SK-N-SH (cell line): ENCODE data around the gene COL4A2. TPM values are rescaled to one million over a fixed set of nuclear protein-coding genes. Genes with fewer than 3 reads are reported as not detected.

Experiments used
- CTCF ChIA-PET: fragments of 300-600, 350-600 bp; formaldehyde crosslinking; extraction: SDS; loops from one replicate; lab custom pipeline; 2021; lab: Yijun Ruan, JAX
- POLR2A ChIA-PET: fragments of 350-600 bp; sonication (Branson Sonifier 250); formaldehyde crosslinking; extraction: SDS; loops from one replicate; lab custom pipeline; 2020; ENCODE audit warnings: antibody characterized with exemption, inconsistent platforms; lab: Yijun Ruan, JAX
- DNase-seq: peaks from one replicate; pipeline ENCODE4 v3.0.0; 2012
- H2AFZ ChIP-seq: fragments of 200-600 bp; sonication (generic); 2 replicates; pipeline ENCODE4 v1.8.1; 2016; ENCODE audit warnings: antibody characterized with exemption, mild to moderate bottlenecking, low read depth
- H3F3A ChIP-seq: fragments of 200-600 bp; sonication (generic); replicated peaks from 2 replicates; pipeline ENCODE3; 2016; ENCODE audit warnings: antibody characterized with exemption, mild to moderate bottlenecking; ENCODE audit not compliant: insufficient read depth
- H3K27ac ChIP-seq, 2 experiments: fragments of 200-500 bp in 1 of 2; fragments of 200-600 bp in 1 of 2; sonication (Bioruptor generic) in 1 of 2; sonication (generic), shearing (Covaris generic) in 1 of 2; 2 replicates each; pipeline versions ENCODE4 v1.5.1 to v1.6.1; 2014 to 2016; ENCODE audit warnings: low read depth in 2 of 2, inconsistent platforms in 1 of 2, low read length in 1 of 2, mild to moderate bottlenecking in 1 of 2, mixed read lengths in 1 of 2
- H3K27me3 ChIP-seq: fragments of 200-600 bp; sonication (generic), shearing (Covaris generic); 2 replicates; pipeline ENCODE4 v1.6.1; 2016; ENCODE audit warnings: mixed run types; ENCODE audit not compliant: insufficient read depth
- H3K36me3 ChIP-seq, 2 experiments: fragments of 200-500 bp in 1 of 2; fragments of 200-600 bp in 1 of 2; sonication (Bioruptor generic) in 1 of 2; sonication (generic) in 1 of 2; replicated peaks in 1 of 2; 2 replicates each; pipeline versions ENCODE3 to v1.5.1; 2014 to 2016; ENCODE audit warnings: low read length in 1 of 2, mild to moderate bottlenecking in 1 of 2; ENCODE audit not compliant: insufficient read depth in 2 of 2, control insufficient read depth in 1 of 2
- H3K4me1 ChIP-seq, 2 experiments: fragments of 200-500 bp in 1 of 2; fragments of 200-600 bp in 1 of 2; sonication (Bioruptor generic) in 1 of 2; sonication (generic), shearing (Covaris generic) in 1 of 2; 2 replicates each; pipeline versions ENCODE4 v1.5.1 to v1.6.1; 2014 to 2016; ENCODE audit warnings: low read depth in 1 of 2, low read length in 1 of 2, mixed run types in 1 of 2; ENCODE audit not compliant: insufficient read depth in 2 of 2, control insufficient read depth in 1 of 2
- H3K4me2 ChIP-seq: fragments of 200-600 bp; sonication (generic), shearing (Covaris generic); 2 replicates; pipeline ENCODE4 v1.6.1; 2017; ENCODE audit warnings: mixed run types
- H3K4me3 ChIP-seq, 2 experiments: fragments of 200-500 bp in 1 of 2; fragments of 200-600 bp in 1 of 2; sonication (Bioruptor generic) in 1 of 2; sonication (generic), shearing (Covaris generic) in 1 of 2; 2 replicates each; pipeline versions ENCODE4 v1.5.1 to v1.8.1; 2014 to 2016; ENCODE audit warnings: low read depth in 2 of 2, inconsistent platforms in 1 of 2, low read length in 1 of 2, mild to moderate bottlenecking in 1 of 2, mixed read lengths in 1 of 2, moderate library complexity in 1 of 2
- H3K79me2 ChIP-seq: fragments of 200-600 bp; sonication (generic); 2 replicates; pipeline ENCODE4 v1.8.1; 2017; ENCODE audit warnings: mild to moderate bottlenecking; ENCODE audit not compliant: insufficient read depth
- H3K9ac ChIP-seq: fragments of 200-600 bp; sonication (generic); 2 replicates; pipeline ENCODE4 v1.6.1; 2017; ENCODE audit warnings: mixed run types
- H3K9me2 ChIP-seq: fragments of 200-600 bp; sonication (generic); 2 replicates; pipeline ENCODE4 v1.6.1; 2017; ENCODE audit warnings: mixed run types
- H3K9me3 ChIP-seq: fragments of 200-600 bp; sonication (generic); 2 replicates; pipeline ENCODE4 v1.6.1; 2017; ENCODE audit warnings: mixed run types, mild to moderate bottlenecking, moderate library complexity
- H4K20me1 ChIP-seq: fragments of 200-600 bp; sonication (generic); 2 replicates; pipeline ENCODE4 v1.6.1; 2017; ENCODE audit warnings: mild to moderate bottlenecking, mixed run types; ENCODE audit not compliant: insufficient read depth
- CHD2 ChIP-seq: fragments of 150-350 bp; IDR thresholded peaks from 2 replicates; pipeline ENCODE4 v1.6.1; 2018; ENCODE audit warnings: low read length; ENCODE audit not compliant: partially characterized antibody
- CTCF ChIP-seq: fragments of 200-600 bp; sonication (generic); IDR thresholded peaks from 2 replicates; pipeline ENCODE4 v1.6.1; 2017; ENCODE audit warnings: antibody characterized with exemption, mild to moderate bottlenecking, moderate library complexity
- EP300 ChIP-seq, 2 experiments: IDR thresholded peaks; 2 replicates each; pipeline versions ENCODE4 v1.4.0 to v1.6.1; 2012; ENCODE audit warnings: borderline replicate concordance in 1 of 2, low read depth in 1 of 2, low read length in 1 of 2
- EZH2phosphoT487 ChIP-seq: fragments of 200-600 bp; sonication (generic); IDR thresholded peaks from 2 replicates; pipeline ENCODE4 v1.6.1; 2017; ENCODE audit warnings: low read depth, mixed run types, mild to moderate bottlenecking, antibody characterized with exemption, moderate library complexity, borderline replicate concordance
- FOXJ3 ChIP-seq: sonication (generic); formaldehyde crosslinking; IDR thresholded peaks from 2 replicates; pipeline ENCODE4 v1.5.1; 2020; ENCODE audit warnings: mild to moderate bottlenecking, missing genetic modification reagents
- GABPA ChIP-seq: IDR thresholded peaks from 2 replicates; pipeline ENCODE4 v1.4.0; 2012; ENCODE audit warnings: low read depth, mild to moderate bottlenecking
- GATA2 ChIP-seq: sonication (generic); formaldehyde crosslinking; IDR thresholded peaks from 2 replicates; pipeline ENCODE4 v1.5.0; 2020; ENCODE audit warnings: mild to moderate bottlenecking, missing genetic modification reagents
- MAX ChIP-seq: IDR thresholded peaks from 2 replicates; pipeline ENCODE4 v1.4.0; 2012; ENCODE audit warnings: low read depth
- NRF1 ChIP-seq: IDR thresholded peaks from 2 replicates; pipeline ENCODE4 v1.6.1; 2012; ENCODE audit warnings: low read depth, mild to moderate bottlenecking, low read length
- PBX3 ChIP-seq: IDR thresholded peaks from 2 replicates; pipeline ENCODE4; 2012
- RAD21 ChIP-seq: IDR thresholded peaks from 2 replicates; pipeline ENCODE4 v1.6.1; 2012; ENCODE audit warnings: mild to moderate bottlenecking, low read length
- RFX5 ChIP-seq: IDR thresholded peaks from 2 replicates; pipeline ENCODE4 v1.6.1; 2012; ENCODE audit warnings: mild to moderate bottlenecking, improper control_type of control experiment, low read length
- SIN3A ChIP-seq: IDR thresholded peaks from 2 replicates; pipeline ENCODE4 v1.6.1; 2012; ENCODE audit warnings: low read depth, mild to moderate bottlenecking, low read length, moderate library complexity, borderline replicate concordance
- SMC3 ChIP-seq: IDR thresholded peaks from 2 replicates; pipeline ENCODE4 v1.6.1; 2012; ENCODE audit warnings: low read depth, low read length, improper control_type of control experiment
- TEAD4 ChIP-seq: IDR thresholded peaks from 2 replicates; pipeline ENCODE4 v1.4.0; 2012; ENCODE audit warnings: mild to moderate bottlenecking, borderline replicate concordance; ENCODE audit not compliant: insufficient read depth
- YY1 ChIP-seq: IDR thresholded peaks from 2 replicates; pipeline ENCODE4 v1.4.0; 2012; ENCODE audit warnings: low read depth, mild to moderate bottlenecking
- ZBTB33 ChIP-seq: IDR thresholded peaks from 2 replicates; pipeline ENCODE4 v1.4.0; 2012; ENCODE audit warnings: low read depth, borderline replicate concordance
- WGBS: methylation state at CpG from one replicate; pipeline ENCODE4 v1.1.6; 2017; ENCODE audit warnings: low lambda C conversion rate; 5-methylcytosine and 5-hydroxymethylcytosine counted together
- polyA plus RNA-seq, 3 experiments: library from polyadenylated mRNA; depleted of rRNA; stranded (reverse); fragments of >200 nt; gene quantifications; 2 replicates each; pipeline ENCODE4 v1.2.3, GENCODE V29; 2012

Gene COL4A2
- polyA plus RNA-seq, 1 of the 3 experiments (the other 2 are of a cell fraction) = 137 TPM

GRCh38 chr13:110361365-110361911 is 54.4 kb downstream of the COL4A2 start:
- Histone ChIP-seq H3K27me3 (no peaks in the 10 kb centered on the region), H3K27ac (no peak overlapping the region), H3K4me1 (peaks cover 0 to 18% of the 10 kb centered on the region in 2 experiments; a peak in 2 of 4 replicates), H3K9ac (no peak overlapping the region), H3K36me3 (peaks cover 6 to 21% of the 10 kb centered on the region in 2 experiments), H3K9me2 (no peaks in the 10 kb centered on the region), H3K4me3 (no peak overlapping the region), H3F3A (peaks cover 3% of the 10 kb centered on the region), H4K20me1 (no peaks in the 10 kb centered on the region), H3K79me2 (peaks cover 34% of the 10 kb centered on the region; the same call in 1 of the 2 replicates), H3K9me3 (no peaks in the 10 kb centered on the region), H2AFZ (no peak overlapping the region), H3K4me2 (no peak overlapping the region)
- POLR2A ChIA-PET = no interaction called here
- no peak for TF ChIP-seq RFX5
- TF ChIP-seq SIN3A = no peak
- TF ChIP-seq TEAD4 = no peak
- TF ChIP-seq ZBTB33 = no peak
- no peak for TF ChIP-seq RAD21
- no peak for TF ChIP-seq MAX
- TF ChIP-seq PBX3 = no peak
- TF ChIP-seq GATA2 = no peak
- no peak for TF ChIP-seq YY1
- no peak for TF ChIP-seq SMC3
- TF ChIP-seq GABPA = no peak
- TF ChIP-seq FOXJ3 = no peak
- TF ChIP-seq EP300 (IDR thresholded peaks at IDR 0.05; ENCODE audit: borderline replicate concordance in 1 of 2, low read depth in 1 of 2, low read length in 1 of 2) = no peak
- no peak for TF ChIP-seq NRF1
- CTCF ChIA-PET = interaction anchor here (0.8 to 1.3 kb wide), 3 partner anchors 18 to 53 kb away, joined by 3 to 4 read pairs (median 3); no protein-coding TSS in a partner anchor
- WGBS = 84% methylated on average over 8 of the region's 10 CpGs
- DNase-seq = no peak

- H3K9me2 ChIP-seq = no peaks in the 10 kb centered on the region
- no peaks in the 10 kb centered on the region for H3K27me3 ChIP-seq
- ChIA-PET POLR2A (interaction anchor here (0.8 kb wide), 1 partner anchor 58 kb away, joined by 3 read pairs; no protein-coding TSS in a partner anchor), CTCF (interaction anchor here (0.8 to 0.9 kb wide), 2 partner anchors 43 to 54 kb away, joined by 3 read pairs; no protein-coding TSS in a partner anchor)
- no peak overlapping the region for H3K9ac ChIP-seq
- no peak overlapping the region for H2AFZ ChIP-seq
- no peaks in the 10 kb centered on the region for H3K9me3 ChIP-seq
- H3K4me1 ChIP-seq = peaks cover 0 to 31% of the 10 kb centered on the region in 2 experiments; a peak in 3 of 4 replicates
- no peaks in the 10 kb centered on the region for H4K20me1 ChIP-seq
- no peak overlapping the region for H3K4me3 ChIP-seq
- TF ChIP-seq CHD2 (no peak), CTCF (peak; percentile 40), RAD21 (peak; percentile 22), EZH2phosphoT487 (no peak)
- peaks cover 38% of the 10 kb centered on the region; the same call in 1 of the 2 replicates for H3K79me2 ChIP-seq
- H3K27ac ChIP-seq = no peak overlapping the region
- H3K4me2 ChIP-seq = no peak overlapping the region
- 94% methylated on average over 7 of the region's 8 CpGs for whole genome bisulfite sequencing
- DNase-seq = no peak
- H3K36me3 ChIP-seq = peaks cover 4 to 17% of the 10 kb centered on the region in 2 experiments
- H3F3A ChIP-seq = peaks cover 7% of the 10 kb centered on the region
Measured at GRCh38 chr13:110363010-110363409, 55.9 kb downstream of the COL4A2 start.
